OCI-LY3 (cell line): Measurements from ENCODE around the gene PRAMEF12.
"Not testable (repeated sequence)": the region's sequence is repeated elsewhere in the genome, so short reads cannot be mapped to it uniquely, and the experiment has no call there.

Experiments
- H2AFZ ChIP-seq: fragments of 200-600, 300-600 bp; shearing (Covaris generic); 2 replicates; pipeline ENCODE4 v1.6.0; 2014; ENCODE audit warnings: antibody characterized with exemption, low read depth, low read length
- H3K27ac ChIP-seq: fragments of 200-600, 300-600 bp; sonication (generic); 2 replicates; pipeline ENCODE4 v1.5.1; 2014; ENCODE audit warnings: mild to moderate bottlenecking, low read length, moderate library complexity, mixed read lengths
- H3K27me3 ChIP-seq: fragments of 200-600, 300-600 bp; sonication (generic); 2 replicates; pipeline ENCODE4 v1.6.1; 2014; ENCODE audit warnings: low read depth, low read length, mixed read lengths
- H3K36me3 ChIP-seq: fragments of 200-600, 300-600 bp; sonication (generic); replicated peaks from 2 replicates; pipeline ENCODE3; 2014; ENCODE audit warnings: low read depth, low read length, mixed read lengths
- H3K4me1 ChIP-seq: fragments of 300-600, 200-600 bp; sonication (generic); 2 replicates; pipeline ENCODE4 v1.6.1; 2014; ENCODE audit warnings: low read length, mixed read lengths
- H3K4me2 ChIP-seq: fragments of 200-600, 300-600 bp; sonication (generic); 2 replicates; pipeline ENCODE4 v1.6.1; 2014; ENCODE audit warnings: low read length, mixed read lengths
- H3K4me3 ChIP-seq: fragments of 300-600, 200-600 bp; sonication (generic); 2 replicates; pipeline ENCODE4 v1.5.1; 2014; ENCODE audit warnings: antibody characterized with exemption, mild to moderate bottlenecking, low read length, moderate library complexity
- H3K79me2 ChIP-seq: fragments of 300-600, 200-600 bp; shearing (Covaris generic); 2 replicates; pipeline ENCODE4 v1.6.1; 2014; ENCODE audit warnings: mild to moderate bottlenecking, low read length, mixed read lengths
- H3K9ac ChIP-seq: fragments of 300-600, 200-600 bp; shearing (Covaris generic); 2 replicates; pipeline ENCODE4 v1.6.0; 2014; ENCODE audit warnings: mild to moderate bottlenecking, low read length, moderate library complexity
- H3K9me3 ChIP-seq: fragments of 200-600, 300-600 bp; shearing (Covaris generic); 2 replicates; pipeline ENCODE4 v1.6.1; 2014; ENCODE audit warnings: low read length, mixed read lengths; ENCODE audit not compliant: insufficient read depth
- H4K20me1 ChIP-seq: fragments of 200-600, 300-600 bp; sonication (generic); 2 replicates; pipeline ENCODE4 v1.6.1; 2016; ENCODE audit warnings: low read length, mixed read lengths; ENCODE audit not compliant: insufficient read depth
- EZH2phosphoT487 ChIP-seq: fragments of 200-600 bp; shearing (Covaris generic); IDR thresholded peaks from 2 replicates; pipeline ENCODE4 v1.6.1; 2018; ENCODE audit warnings: antibody characterized with exemption, mixed run types, low read depth
- TF ChIP-seq, protein P1 (sequence below): fragments of 200-600, 300-600 bp; sonication (generic); IDR thresholded peaks from 2 replicates; pipeline ENCODE4 v1.5.1; 2014; ENCODE audit warnings: antibody characterized with exemption, low read length, low read depth

The PRAMEF12 gene

GRCh38 chr1:12773438-12773837, at the start of gene PRAMEF12:
PRAMEF12 (plus strand) TSS chr1:12773738; CDS start chr1:12774868, 1,130 bp downstream.
- no peak within 1 kb of the TSS for H3K4me2 ChIP-seq

GRCh38 chr1:12728391-12728790, 45.1 kb upstream of the PRAMEF12 start:
- Histone ChIP-seq H3K27ac (no peak overlapping the region), H3K4me1 (no peaks in the 10 kb centered on the region), H3K9me3 (no peaks in the 10 kb centered on the region), H3K27me3 (no peaks in the 10 kb centered on the region), H2AFZ (no peak overlapping the region), H3K4me2 (no peak overlapping the region), H3K9ac (no peak overlapping the region), H3K4me3 (no peak overlapping the region), H4K20me1 (no peaks in the 10 kb centered on the region), H3K36me3 (no peaks in the 10 kb centered on the region), H3K79me2 (no peaks in the 10 kb centered on the region)
- no peak for TF ChIP-seq EZH2phosphoT487
- TF ChIP-seq, protein P1, sequence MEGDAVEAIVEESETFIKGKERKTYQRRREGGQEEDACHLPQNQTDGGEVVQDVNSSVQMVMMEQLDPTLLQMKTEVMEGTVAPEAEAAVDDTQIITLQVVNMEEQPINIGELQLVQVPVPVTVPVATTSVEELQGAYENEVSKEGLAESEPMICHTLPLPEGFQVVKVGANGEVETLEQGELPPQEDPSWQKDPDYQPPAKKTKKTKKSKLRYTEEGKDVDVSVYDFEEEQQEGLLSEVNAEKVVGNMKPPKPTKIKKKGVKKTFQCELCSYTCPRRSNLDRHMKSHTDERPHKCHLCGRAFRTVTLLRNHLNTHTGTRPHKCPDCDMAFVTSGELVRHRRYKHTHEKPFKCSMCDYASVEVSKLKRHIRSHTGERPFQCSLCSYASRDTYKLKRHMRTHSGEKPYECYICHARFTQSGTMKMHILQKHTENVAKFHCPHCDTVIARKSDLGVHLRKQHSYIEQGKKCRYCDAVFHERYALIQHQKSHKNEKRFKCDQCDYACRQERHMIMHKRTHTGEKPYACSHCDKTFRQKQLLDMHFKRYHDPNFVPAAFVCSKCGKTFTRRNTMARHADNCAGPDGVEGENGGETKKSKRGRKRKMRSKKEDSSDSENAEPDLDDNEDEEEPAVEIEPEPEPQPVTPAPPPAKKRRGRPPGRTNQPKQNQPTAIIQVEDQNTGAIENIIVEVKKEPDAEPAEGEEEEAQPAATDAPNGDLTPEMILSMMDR: no peak

More at GRCh38 chr1:12773438-12773837, at the start of gene PRAMEF12:
- H3K4me1 ChIP-seq: no peaks in the 10 kb centered on the region
- no peaks in the 10 kb centered on the region for H3K27me3 ChIP-seq
- H3K9ac ChIP-seq: no peak within 1 kb of the TSS
- H2AFZ ChIP-seq: no peak within 1 kb of the TSS
- TF ChIP-seq EZH2phosphoT487: no peak
- TF ChIP-seq, protein P1: no peak
- no peak within 1 kb of the TSS for H3K4me3 ChIP-seq
- no peaks in the 10 kb centered on the region for H3K9me3 ChIP-seq
- H3K27ac ChIP-seq: no peak within 1 kb of the TSS
- H3K36me3 ChIP-seq: no peaks in the 10 kb centered on the region
- H3K79me2 ChIP-seq: no peaks in the 10 kb centered on the region
- H4K20me1 ChIP-seq: no peaks in the 10 kb centered on the region

- Histone ChIP-seq H3K4me2 (no peak overlapping the region), H3K9me3 (no peaks in the 10 kb centered on the region)
Observed at GRCh38 chr1:12730156-12730555, 43.4 kb upstream of the PRAMEF12 start.

GRCh38 chr1:12731084-12731483, 42.5 kb upstream of the PRAMEF12 start:
- H2AFZ ChIP-seq, H3K27me3 ChIP-seq, H3K9me3 ChIP-seq, H3K79me2 ChIP-seq, H3K36me3 ChIP-seq, H3K4me3 ChIP-seq, H3K4me1 ChIP-seq, H3K4me2 ChIP-seq, H3K9ac ChIP-seq, H3K27ac ChIP-seq, H4K20me1 ChIP-seq: not testable (repeated sequence)

More at GRCh38 chr1:12730156-12730555, 43.4 kb upstream of the PRAMEF12 start:
- no peaks in the 10 kb centered on the region for H3K79me2 ChIP-seq
- no peaks in the 10 kb centered on the region for H3K27me3 ChIP-seq
- H4K20me1 ChIP-seq: no peaks in the 10 kb centered on the region
- no peaks in the 10 kb centered on the region for H3K36me3 ChIP-seq
- no peak overlapping the region for H3K9ac ChIP-seq
- no peak overlapping the region for H3K27ac ChIP-seq
- H2AFZ ChIP-seq: no peak overlapping the region
- TF ChIP-seq, protein P1: no peak
- no peak for TF ChIP-seq EZH2phosphoT487
- no peaks in the 10 kb centered on the region for H3K4me1 ChIP-seq
- no peak overlapping the region for H3K4me3 ChIP-seq

GRCh38 chr1:12734651-12735050, 38.9 kb upstream of the PRAMEF12 start:
- no peaks in the 10 kb centered on the region for H3K9me3 ChIP-seq
- no peaks in the 10 kb centered on the region for H3K36me3 ChIP-seq
- no peak overlapping the region for H3K27ac ChIP-seq
- no peaks in the 10 kb centered on the region for H3K27me3 ChIP-seq
- no peaks in the 10 kb centered on the region for H4K20me1 ChIP-seq
- no peak overlapping the region for H2AFZ ChIP-seq
- no peak overlapping the region for H3K4me3 ChIP-seq
- H3K79me2 ChIP-seq: no peaks in the 10 kb centered on the region
- no peaks in the 10 kb centered on the region for H3K4me1 ChIP-seq
- H3K4me2 ChIP-seq: no peak overlapping the region
- no peak overlapping the region for H3K9ac ChIP-seq
- TF ChIP-seq, protein P1: no peak
- TF ChIP-seq EZH2phosphoT487: no peak
